H1 (cell line): Measurements from ENCODE around the gene GSG1L. TPM values are rescaled to one million over a fixed set of nuclear protein-coding genes. Genes with fewer than 3 reads are reported as not detected.

Source experiments
- BCL11A ChIP-seq, 2 experiments: IDR thresholded peaks; one replicate each; pipeline ENCODE4 v1.6.1; 2011; ENCODE audit warnings: low read depth in 2 of 2, low read length in 2 of 2, mild to moderate bottlenecking in 2 of 2
- CHD2 ChIP-seq: IDR thresholded peaks from 2 replicates; pipeline ENCODE4 v1.6.1; 2012; ENCODE audit warnings: low read length, improper control_type of control experiment
- CHD7 ChIP-seq: fragments of 300-600 bp; sonication (generic); IDR thresholded peaks from 2 replicates; pipeline ENCODE4 v1.7.1; 2012; ENCODE audit warnings: low read length, moderate library complexity, mild to moderate bottlenecking, inconsistent platforms; ENCODE audit not compliant: insufficient replicate concordance
- JUND ChIP-seq: IDR thresholded peaks from 2 replicates; pipeline ENCODE4 v1.6.1; 2011; ENCODE audit warnings: mild to moderate bottlenecking, improper control_type of control experiment, low read length
- POLR2AphosphoS5 ChIP-seq: IDR thresholded peaks from 2 replicates; pipeline ENCODE4 v1.6.1; 2011; ENCODE audit warnings: low read depth, low read length
- RNF2 ChIP-seq: fragments of 200-900, 300-1000 bp; sonication (generic); IDR thresholded peaks from 2 replicates; pipeline ENCODE4 v1.7.1; 2016; ENCODE audit warnings: borderline replicate concordance, low read depth, mild to moderate bottlenecking, antibody characterized with exemption, low read length; ENCODE audit not compliant: poor library complexity, severe bottlenecking; ENCODE audit errors: missing control alignments
- SIN3A ChIP-seq, 2 experiments: IDR thresholded peaks in 1 of 2; conservative IDR thresholded peaks in 1 of 2; 2 replicates each; pipeline ENCODE4 v1.6.1; 2011 to 2012; ENCODE audit warnings: low read length in 2 of 2, improper control_type of control experiment in 1 of 2, low read depth in 1 of 2, mild to moderate bottlenecking in 1 of 2
- SIX5 ChIP-seq: IDR thresholded peaks from 2 replicates; pipeline ENCODE4 v1.6.1; 2011; ENCODE audit warnings: mild to moderate bottlenecking, low read depth, low read length
- SP4 ChIP-seq: IDR thresholded peaks from 2 replicates; pipeline ENCODE4 v1.6.1; 2012; ENCODE audit warnings: low read length, inconsistent platforms
- YY1 ChIP-seq: IDR thresholded peaks from 2 replicates; pipeline ENCODE4 v1.6.1; 2011; ENCODE audit warnings: low read depth, mild to moderate bottlenecking, low read length
- ZNF274 ChIP-seq: IDR thresholded peaks from 2 replicates; pipeline ENCODE4 v1.7.0; 2012; ENCODE audit warnings: low read length, borderline replicate concordance; ENCODE audit errors: extremely low read depth
- polyA plus RNA-seq, 7 experiments: library from polyadenylated mRNA; depleted of rRNA in 3 of 7; stranded (reverse) in 5 of 7; unstranded in 2 of 7; fragments of >200 nt in 5 of 7; fragments of 200-250 nt in 2 of 7; gene quantifications; 1 replicate in 5 of 7; 2 replicates in 1 of 7; 4 replicates in 1 of 7; pipeline versions ENCODE4 v1.2.1 to v1.2.3, GENCODE V29; 2011 to 2013; ENCODE audit warnings: missing spikeins in 2 of 7, mixed read lengths in 2 of 7
- total RNA-seq: library from RNA; stranded (reverse); fragmentation: NEBNext Ultra II Directional; extraction: Animal tissue kit (Norgen Biotek cat#: 25700); gene quantifications from 2 replicates; pipeline ENCODE4 v1.2.1, GENCODE V29; 2021

Gene GSG1L
- total and polyA plus RNA-seq, 2 of the 8 experiments (the other 6 are each of a cell fraction or from before 2014, with no cell fraction given): 0.71 to 1.1 TPM

GRCh38 chr16:27824006-27824405 lies 239.5 kb downstream of the GSG1L start (continued):
- TF ChIP-seq CHD7 (no peak), SIX5 (no peak), JUND (no peak), BCL11A (IDR thresholded peaks at IDR 0.05; ENCODE audit: low read depth in 2 of 2, low read length in 2 of 2) (no peak), SP4 (no peak), RNF2 (no peak), ZNF274 (no peak), POLR2AphosphoS5 (no peak), SIN3A (conservative IDR thresholded peaks at IDR 0.05 in 1 of 2, IDR thresholded peaks at IDR 0.05 in 1 of 2; ENCODE audit: low read depth in 1 of 2, low read length in 2 of 2) (no peak), CHD2 (no peak), YY1 (no peak)
